Midbrain (tissue), 1 donor: Measurements from ENCODE around the gene SLC25A38.

ENCODE experiments used
- DNase-seq: peaks from one replicate; lab custom pipeline; 2025; lab: John Stamatoyannopoulos, UW

Gene SLC25A38

DNA sequence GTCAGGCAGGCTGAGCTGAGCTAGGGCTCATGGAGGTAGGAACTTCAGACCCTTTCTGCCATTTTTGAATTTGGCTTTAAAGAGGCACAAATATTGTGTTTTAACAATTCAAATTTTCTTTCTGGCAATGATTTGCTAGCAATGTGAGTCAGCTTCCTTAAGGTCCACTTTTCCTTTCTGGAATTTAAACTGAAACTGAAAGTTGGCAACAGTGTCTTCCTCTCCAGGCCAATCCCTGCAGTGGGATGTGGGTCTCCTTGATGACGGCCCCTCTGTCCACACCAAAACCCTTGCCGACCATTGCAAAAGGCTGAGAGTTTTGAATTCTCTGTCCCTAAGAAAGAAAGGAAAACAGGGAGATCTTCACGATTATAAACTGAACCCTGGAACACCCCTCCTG, 50.5 kb downstream of the SLC25A38 start:
- DNase-seq, result no peak

DNA sequence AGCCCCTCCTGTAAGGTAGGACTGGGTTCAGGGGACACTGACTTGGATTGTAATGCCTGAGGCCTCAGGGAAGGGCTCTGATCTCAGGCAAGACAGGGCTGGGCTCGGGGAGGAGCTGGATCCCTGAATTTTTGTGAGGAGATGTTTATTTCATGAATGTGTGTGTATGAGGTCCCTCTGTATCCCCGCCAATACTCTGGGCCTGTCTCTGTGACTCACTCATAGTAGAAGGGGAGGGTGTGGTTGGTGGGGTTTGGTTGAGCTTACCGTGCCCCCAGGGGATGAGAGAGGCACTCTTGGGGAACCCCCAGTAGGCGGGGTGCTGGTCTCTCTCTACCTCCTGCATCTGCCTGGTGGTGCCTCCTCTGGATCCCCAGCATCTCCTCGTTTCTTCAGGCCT, 51.4 kb downstream of the SLC25A38 start:
- DNase-seq, result no peak

DNA sequence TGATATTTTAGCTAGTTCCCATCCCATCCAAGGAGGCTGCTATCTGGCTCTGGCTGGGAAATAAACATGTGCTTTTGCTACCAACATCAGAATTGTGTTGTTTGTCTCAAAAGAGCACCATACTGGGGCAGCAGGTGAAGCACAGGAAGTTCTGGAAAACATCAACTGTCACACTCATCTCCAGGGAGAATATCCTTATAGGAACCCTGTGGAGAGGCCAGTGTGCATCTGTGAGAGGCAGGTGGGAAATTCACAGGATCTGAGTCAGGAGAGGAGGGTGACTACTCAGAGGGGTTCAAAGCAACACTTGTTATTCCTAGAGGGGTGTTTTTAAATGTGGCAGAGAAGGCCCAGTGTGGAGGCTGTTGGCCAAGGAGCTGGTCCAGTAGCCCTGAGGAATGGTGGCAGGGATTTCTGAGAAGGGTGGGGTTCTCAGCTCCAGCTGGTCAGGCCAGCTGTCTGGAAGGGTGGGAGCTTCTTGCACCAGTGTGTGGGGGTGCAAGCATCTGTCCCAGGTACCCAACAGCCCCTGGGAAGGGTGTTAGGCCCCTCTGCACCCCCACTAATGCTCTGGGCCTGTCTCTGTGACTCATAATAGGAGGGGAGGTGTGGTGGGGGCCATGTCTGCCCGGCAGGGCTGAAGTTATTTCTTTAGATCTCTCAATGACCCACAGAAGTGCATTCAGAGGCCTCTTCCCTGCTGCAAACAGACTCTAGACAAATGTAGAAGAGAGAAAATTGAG, 52.0 kb downstream of the SLC25A38 start:
- DNase-seq, result no peak

DNA sequence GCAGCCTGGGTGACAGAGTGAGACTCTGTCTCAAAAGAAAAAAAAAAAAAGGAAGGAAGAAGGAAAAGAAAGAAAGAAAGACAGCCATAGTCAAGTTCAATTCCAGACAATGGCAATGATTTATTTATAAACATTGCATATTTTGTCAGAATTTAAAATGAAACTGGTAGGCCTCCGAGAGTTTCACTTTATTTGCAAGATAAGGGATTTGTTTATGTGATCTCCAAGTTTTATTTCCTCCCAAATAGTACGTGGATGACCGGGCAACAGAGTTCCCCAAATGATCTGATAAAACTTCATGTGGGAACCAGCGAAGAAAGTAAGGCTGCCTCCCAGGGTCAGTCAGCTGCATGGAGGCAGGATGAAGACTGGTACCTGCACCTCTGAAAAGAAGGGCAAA, 55.7 kb downstream of the SLC25A38 start:
- no peak for DNase-seq

DNA sequence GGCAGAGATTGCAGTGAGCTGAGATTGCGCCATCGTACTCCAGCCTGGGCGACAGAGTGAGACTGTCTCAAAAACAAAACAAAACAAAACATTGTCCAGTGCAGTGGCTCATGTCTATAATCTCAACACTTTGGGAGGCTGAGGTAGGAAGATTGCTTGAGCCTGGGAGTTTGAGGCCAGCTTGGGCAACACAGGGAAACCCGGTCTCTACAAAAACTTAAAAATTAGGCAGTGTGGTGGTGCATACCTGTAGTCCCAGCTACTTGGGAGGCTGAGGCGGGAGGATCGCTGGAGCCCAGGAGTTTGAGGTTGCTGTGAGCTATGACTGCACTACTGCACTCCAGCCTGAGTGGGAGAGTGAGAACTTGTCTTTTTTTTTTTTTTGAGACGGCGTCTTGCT, 57.1 kb downstream of the SLC25A38 start:
- DNase-seq, result no peak

DNA sequence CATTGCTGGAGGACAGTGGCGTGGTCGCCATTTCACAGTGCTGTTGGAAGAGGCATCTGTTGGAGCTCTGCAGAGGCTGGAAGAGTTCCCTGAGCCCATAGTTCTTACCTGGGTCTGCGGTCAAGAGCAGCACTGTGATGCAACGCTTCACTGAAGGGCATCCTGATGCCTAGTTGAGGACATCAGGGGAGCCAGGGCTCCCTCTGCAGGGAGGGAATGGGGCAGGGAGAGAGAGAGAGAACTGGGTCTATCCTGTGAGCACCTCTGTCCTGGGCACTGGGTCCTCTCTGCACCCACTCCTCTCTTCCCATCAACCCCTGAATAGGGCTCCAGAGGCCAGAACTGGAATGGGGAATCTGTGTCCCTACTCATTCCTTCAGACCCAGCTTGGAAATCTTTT, 60.4 kb downstream of the SLC25A38 start:
- no peak for DNase-seq

DNA sequence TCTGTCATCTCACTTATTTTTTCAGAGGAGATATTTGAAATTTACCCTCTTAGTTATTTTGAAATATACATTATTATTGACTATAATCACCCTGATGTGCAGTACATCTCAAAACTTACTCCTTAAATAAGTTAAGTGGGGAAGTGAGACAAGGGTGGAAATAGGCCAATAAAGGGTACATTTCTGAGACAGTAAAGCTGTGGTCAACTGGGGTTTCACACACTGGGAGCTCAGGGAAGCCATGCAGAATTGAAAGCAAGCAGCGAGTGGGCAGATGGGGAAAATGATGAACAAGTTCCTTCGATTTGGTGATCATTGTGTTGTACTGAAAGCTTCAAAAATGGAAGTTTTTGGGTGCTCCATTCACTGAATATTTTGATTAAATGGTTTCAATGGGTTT, 62.8 kb downstream of the SLC25A38 start:
- no peak for DNase-seq

DNA sequence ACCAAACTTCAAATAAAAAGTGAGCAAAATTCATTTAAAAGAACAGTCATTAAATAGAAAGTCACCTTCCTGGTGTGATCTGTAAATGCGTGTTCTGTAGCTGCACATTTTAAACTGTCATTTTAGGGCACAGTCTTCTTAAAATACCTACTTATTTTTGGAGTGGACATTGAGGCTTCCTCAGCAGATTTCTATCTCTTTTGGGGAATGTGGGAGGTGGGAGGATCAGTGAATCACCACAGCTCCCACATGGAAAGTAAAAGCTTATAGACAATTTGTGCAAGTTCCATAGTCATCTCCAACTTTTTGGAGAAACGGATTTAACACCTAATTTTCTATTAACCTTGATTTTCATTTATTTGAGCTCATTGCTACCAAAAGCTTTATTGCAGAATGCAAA, 63.3 kb downstream of the SLC25A38 start:
- no peak for DNase-seq
